ENCODE measurements around the gene PBX4. TPM values are rescaled to one million over a fixed set of nuclear protein-coding genes. Genes with fewer than 3 reads are reported as not detected.

The PBX4 gene
- total RNA-seq, 2 donors from 2014 or later: 1.6 to 8.2 TPM

DNA sequence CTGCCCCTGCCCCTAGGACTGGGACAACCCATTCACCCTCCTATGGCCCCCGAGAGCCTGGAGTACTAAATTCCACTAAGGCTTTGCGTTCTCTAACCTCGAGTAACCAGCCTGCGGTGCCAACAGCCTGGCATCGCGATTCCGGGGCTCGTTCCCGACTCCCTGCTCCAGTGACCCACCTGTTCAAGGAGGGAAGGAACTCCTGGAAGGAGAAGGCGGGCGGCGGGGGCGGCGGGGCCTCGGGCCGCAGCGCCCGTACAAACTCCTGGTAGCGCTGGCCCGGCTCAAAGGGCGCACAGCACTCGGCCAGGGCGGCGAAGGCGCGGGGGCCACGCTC, 18.7 kb upstream of the PBX4 start:
- no peak overlapping the region for H3K4me3 ChIP-seq
- DNase-seq (no peak), ATAC-seq (no peak)
- H3K36me3 ChIP-seq (replicated peaks in 1 of 2; ENCODE audit: insufficient read depth in 1 of 2, low read depth in 2 of 2): no peaks in the 10 kb centered on the region
- intact Hi-C loops (cut with DNase I): no loop called here
- 88 to 91% methylated on average over 4 to 27 of the region's 27 CpGs for WGBS, 2 donors
- H3K27me3 ChIP-seq: no peaks in the 10 kb centered on the region
- no peak for TF ChIP-seq POLR2A (IDR thresholded peaks at IDR 0.05)
- TF ChIP-seq, protein P1, sequence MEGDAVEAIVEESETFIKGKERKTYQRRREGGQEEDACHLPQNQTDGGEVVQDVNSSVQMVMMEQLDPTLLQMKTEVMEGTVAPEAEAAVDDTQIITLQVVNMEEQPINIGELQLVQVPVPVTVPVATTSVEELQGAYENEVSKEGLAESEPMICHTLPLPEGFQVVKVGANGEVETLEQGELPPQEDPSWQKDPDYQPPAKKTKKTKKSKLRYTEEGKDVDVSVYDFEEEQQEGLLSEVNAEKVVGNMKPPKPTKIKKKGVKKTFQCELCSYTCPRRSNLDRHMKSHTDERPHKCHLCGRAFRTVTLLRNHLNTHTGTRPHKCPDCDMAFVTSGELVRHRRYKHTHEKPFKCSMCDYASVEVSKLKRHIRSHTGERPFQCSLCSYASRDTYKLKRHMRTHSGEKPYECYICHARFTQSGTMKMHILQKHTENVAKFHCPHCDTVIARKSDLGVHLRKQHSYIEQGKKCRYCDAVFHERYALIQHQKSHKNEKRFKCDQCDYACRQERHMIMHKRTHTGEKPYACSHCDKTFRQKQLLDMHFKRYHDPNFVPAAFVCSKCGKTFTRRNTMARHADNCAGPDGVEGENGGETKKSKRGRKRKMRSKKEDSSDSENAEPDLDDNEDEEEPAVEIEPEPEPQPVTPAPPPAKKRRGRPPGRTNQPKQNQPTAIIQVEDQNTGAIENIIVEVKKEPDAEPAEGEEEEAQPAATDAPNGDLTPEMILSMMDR (IDR thresholded peaks at IDR 0.05): no peak
- H3K27ac ChIP-seq: no peak overlapping the region
- H3K9me3 ChIP-seq: no peaks in the 10 kb centered on the region
- no peaks in the 10 kb centered on the region for H3K4me1 ChIP-seq

- DNase-seq (no peak), ATAC-seq (no peak)
- Histone ChIP-seq H3K27me3 (no peaks in the 10 kb centered on the region), H3K36me3 (replicated peaks in 1 of 2; ENCODE audit: insufficient read depth in 1 of 2, low read depth in 2 of 2) (no peaks in the 10 kb centered on the region), H3K27ac (no peak overlapping the region), H3K9me3 (no peaks in the 10 kb centered on the region), H3K4me1 (no peaks in the 10 kb centered on the region), H3K4me3 (no peak overlapping the region)
- TF ChIP-seq POLR2A (IDR thresholded peaks at IDR 0.05): no peak
- TF ChIP-seq, protein P1 (IDR thresholded peaks at IDR 0.05): no peak
- intact Hi-C loops (cut with DNase I): no loop called here
- 92 to 95% methylated on average over 9 of the region's 9 CpGs for WGBS, 2 donors
These were observed 18.2 kb upstream of the PBX4 start for GRCh38 chr19:19636573-19637185.

GRCh38 chr19:19635313-19635702, 16.8 kb upstream of the PBX4 start:
- no peak overlapping the region for H3K4me3 ChIP-seq
- H3K27ac ChIP-seq: no peak overlapping the region
- DNase-seq (no peak), ATAC-seq (no peak)
- H3K36me3 ChIP-seq (replicated peaks in 1 of 2; ENCODE audit: insufficient read depth in 1 of 2, low read depth in 2 of 2): no peaks in the 10 kb centered on the region
- no peaks in the 10 kb centered on the region for H3K9me3 ChIP-seq
- no peaks in the 10 kb centered on the region for H3K4me1 ChIP-seq
- H3K27me3 ChIP-seq: no peaks in the 10 kb centered on the region
- intact Hi-C loops (cut with DNase I): no loop called here
- TF ChIP-seq, protein P1 (IDR thresholded peaks at IDR 0.05): no peak
- no peak for TF ChIP-seq POLR2A (IDR thresholded peaks at IDR 0.05)
- 95 to 100% methylated on average over 2 to 14 of the region's 14 CpGs for WGBS, 2 donors

DNA sequence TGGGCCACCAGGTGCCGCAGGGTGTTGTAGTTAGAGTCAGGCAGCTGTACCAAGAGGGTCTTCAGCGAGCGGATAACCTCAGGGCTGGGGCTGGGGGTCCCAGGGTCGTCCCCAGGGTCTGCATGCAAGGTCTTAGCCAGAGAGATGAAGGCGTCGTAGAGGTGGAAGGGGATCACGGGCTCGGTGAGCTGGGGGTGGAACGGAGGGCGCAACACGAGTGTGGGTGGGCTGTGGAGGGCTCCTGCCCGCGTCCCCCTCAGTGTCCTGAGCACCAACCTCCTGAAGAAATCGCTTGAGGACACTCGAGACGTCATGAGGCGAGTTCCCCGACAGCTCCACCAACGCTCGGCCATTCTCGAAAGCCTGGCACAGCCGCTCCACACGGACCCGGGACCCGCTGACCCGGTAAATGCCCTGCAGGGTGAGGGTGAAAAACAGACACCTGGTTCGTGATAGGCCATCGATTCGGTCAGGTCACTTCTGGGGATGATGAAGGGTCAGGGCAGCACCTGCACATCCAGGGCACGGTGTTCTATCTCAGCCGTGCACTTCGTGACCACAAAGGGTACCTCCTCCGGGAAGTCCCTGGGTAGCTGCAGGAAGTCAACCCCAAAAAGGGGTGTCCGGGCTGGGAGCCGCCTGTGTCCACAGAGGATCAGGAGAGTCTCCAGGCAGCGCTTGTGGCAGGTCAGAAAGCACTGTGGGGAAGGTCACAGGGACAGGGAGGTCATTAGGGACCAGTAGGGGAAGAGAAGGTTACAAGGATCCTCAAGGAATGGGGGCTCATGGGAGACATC, 16.2 kb upstream of the PBX4 start:
- no peak overlapping the region for H3K4me3 ChIP-seq
- no peak for DNase-seq
- intact Hi-C loops (cut with DNase I): no loop called here
- H3K36me3 ChIP-seq (replicated peaks in 1 of 2; ENCODE audit: insufficient read depth in 1 of 2, low read depth in 2 of 2): no peaks in the 10 kb centered on the region
- H3K4me1 ChIP-seq: no peaks in the 10 kb centered on the region
- H3K27ac ChIP-seq: no peak overlapping the region
- 95 to 96% methylated on average over 36 of the region's 36 CpGs for WGBS, 2 donors
- no peak for ATAC-seq
- no peaks in the 10 kb centered on the region for H3K27me3 ChIP-seq
- H3K9me3 ChIP-seq: no peaks in the 10 kb centered on the region
- TF ChIP-seq, protein P1 (IDR thresholded peaks at IDR 0.05): no peak
- no peak for TF ChIP-seq POLR2A (IDR thresholded peaks at IDR 0.05)
